ENCODE data around the gene LASP1.
"Not testable (repeated sequence)": the region's sequence is repeated elsewhere in the genome, so short reads cannot be mapped to it uniquely, and the experiment has no call there.

The LASP1 gene

DNA sequence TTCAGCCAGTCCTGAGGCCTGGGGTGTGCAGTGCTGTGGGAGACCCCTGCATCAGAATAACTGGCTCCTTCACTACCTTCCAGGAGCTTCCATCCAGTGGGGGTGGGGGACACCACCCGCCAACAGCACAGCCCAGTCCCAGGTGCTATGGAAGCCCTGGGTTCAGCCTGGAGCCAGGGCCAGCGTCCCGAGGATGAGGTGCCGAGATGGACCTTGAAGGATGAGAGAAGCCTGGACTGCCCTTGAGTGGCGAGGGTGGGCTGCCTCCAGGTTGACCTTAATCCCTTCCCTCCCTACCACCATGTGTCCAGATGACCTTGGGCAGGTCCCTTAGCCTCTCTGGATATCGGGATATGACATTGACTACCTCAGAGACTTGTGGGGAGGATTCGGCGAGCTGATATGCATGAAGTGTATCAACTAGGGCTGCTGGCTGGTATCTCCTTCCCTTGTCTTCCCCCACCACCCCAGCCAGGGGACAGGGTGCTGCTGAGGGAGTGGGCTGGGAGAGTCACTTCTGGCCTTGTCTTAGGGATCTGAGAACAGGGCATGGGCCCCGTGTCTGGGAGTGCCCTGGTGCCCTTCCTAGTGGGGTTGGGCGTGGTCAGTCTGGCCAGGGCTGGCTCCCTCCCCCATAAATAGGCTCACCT is 41.3 kb downstream of the LASP1 start:
- no peak for DNase-seq

GRCh38 chr17:38911731-38912081 is 41.8 kb downstream of the LASP1 start:
- DNase-seq = not testable (repeated sequence)

GRCh38 chr17:38912221-38912813 is 42.5 kb downstream of the LASP1 start:
- DNase-seq = no peak

- no peak for DNase-seq
Observed at GRCh38 chr17:38914741-38915638, 45.1 kb downstream of the LASP1 start.

DNA sequence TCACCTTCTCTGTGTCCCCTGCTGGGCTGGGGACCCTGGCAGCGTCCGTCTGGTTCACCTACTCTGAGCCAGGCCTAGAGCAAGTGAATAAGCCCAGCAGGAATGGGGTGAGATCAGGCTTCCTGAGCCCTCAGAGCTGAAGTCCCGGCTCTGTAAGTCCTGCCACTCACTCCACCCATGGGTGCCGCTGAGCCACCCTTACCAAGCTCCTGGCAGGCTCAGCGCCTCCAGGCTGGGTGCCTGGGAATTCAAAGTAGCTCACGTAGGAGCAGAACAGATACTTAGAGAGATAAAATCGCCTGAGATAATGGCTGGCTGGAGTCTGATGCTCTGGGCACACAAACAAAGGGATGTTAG is 45.8 kb downstream of the LASP1 start:
- no peak for DNase-seq

DNA sequence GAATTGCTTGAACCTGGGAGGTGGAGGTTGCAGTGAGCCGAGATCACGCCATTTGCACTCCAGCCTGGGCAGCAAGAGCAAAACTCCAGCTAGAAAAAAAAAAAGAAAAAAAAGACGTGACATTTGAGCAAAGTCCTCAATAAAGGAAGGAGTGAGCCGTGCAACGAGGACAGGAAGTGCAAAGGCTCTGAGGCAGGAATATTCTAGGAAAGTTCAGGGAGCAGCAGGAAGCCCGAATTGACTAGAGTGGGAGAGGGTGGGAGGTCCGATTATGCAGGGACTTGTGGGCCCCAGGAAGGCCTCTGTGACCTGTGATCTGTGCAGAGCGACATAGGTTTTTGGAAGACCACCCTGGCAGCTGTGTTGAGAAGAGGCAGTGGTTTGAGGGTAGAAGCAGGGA is 46.9 kb downstream of the LASP1 start:
- DNase-seq = no peak

- no peak for DNase-seq
Observed at GRCh38 chr17:38917259-38917658, 47.4 kb downstream of the LASP1 start.

- DNase-seq = no peak
Observed at GRCh38 chr17:38918129-38918913, 48.5 kb downstream of the LASP1 start.

- no peak for DNase-seq
Observed at GRCh38 chr17:38918916-38919315, 49.1 kb downstream of the LASP1 start.

DNA sequence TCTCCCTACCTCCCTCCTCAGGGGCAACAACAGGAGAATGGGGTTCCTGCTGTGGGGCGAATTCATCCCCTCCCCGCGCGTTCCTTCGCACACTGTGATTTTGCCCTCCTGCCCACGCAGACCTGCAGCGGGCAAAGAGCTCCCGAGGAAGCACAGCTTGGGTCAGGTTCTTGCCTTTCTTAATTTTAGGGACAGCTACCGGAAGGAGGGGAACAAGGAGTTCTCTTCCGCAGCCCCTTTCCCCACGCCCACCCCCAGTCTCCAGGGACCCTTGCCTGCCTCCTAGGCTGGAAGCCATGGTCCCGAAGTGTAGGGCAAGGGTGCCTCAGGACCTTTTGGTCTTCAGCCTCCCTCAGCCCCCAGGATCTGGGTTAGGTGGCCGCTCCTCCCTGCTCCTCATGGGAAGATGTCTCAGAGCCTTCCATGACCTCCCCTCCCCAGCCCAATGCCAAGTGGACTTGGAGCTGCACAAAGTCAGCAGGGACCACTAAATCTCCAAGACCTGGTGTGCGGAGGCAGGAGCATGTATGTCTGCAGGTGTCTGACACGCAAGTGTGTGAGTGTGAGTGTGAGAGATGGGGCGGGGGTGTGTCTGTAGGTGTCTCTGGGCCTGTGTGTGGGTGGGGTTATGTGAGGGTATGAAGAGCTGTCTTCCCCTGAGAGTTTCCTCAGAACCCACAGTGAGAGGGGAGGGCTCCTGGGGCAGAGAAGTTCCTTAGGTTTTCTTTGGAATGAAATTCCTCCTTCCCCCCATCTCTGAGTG is 49.6 kb downstream of the LASP1 start:
- no peak for DNase-seq

- DNase-seq = no peak
Observed at GRCh38 chr17:38920374-38921291, 50.8 kb downstream of the LASP1 start.

- no peak for DNase-seq
Observed at GRCh38 chr17:38921756-38922411, 52.0 kb downstream of the LASP1 start.

GRCh38 chr17:38922538-38923297 is 52.9 kb downstream of the LASP1 start:
- DNase-seq = peak; percentile 77

DNA sequence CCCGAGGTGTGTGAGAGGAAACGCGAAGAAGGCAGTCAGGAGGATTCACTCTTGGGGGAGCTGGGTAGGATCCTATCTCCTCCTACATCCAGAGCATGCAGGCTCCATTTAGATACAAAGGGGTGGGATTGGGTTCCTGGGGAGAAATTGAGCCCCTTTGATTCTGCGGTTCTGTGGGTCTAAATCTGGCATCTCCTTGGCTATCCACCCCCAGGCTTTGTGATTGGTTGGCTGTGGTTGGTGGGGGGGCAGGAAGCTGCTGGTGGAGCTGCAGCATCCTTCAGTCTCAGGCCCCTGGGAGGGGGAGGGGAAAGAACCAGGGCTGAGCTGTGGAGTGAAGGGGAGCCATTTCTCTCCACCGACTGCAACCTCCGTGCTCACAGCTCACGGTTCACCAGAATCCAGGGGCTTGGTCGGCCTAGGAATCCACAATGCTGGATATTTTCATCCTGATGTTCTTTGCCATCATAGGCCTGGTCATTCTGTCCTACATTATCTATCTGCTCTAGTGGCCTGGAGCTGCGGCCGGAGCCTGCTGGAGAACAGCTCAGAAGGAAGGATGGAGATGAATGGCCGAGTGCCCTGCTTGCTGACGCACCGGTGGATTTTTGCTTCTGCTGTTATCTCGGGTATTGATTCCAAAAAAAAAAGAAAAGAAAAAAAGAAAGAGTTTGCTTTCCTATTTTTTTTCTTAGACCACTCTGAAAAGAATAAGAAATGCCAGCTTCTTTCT is 55.6 kb downstream of the LASP1 start, which contains the start of gene LASP1NB:
LASP1NB (plus strand) TSS at position 352 of the 733 bp plus-strand sequence.
- peak; percentile 71 for DNase-seq

DNA sequence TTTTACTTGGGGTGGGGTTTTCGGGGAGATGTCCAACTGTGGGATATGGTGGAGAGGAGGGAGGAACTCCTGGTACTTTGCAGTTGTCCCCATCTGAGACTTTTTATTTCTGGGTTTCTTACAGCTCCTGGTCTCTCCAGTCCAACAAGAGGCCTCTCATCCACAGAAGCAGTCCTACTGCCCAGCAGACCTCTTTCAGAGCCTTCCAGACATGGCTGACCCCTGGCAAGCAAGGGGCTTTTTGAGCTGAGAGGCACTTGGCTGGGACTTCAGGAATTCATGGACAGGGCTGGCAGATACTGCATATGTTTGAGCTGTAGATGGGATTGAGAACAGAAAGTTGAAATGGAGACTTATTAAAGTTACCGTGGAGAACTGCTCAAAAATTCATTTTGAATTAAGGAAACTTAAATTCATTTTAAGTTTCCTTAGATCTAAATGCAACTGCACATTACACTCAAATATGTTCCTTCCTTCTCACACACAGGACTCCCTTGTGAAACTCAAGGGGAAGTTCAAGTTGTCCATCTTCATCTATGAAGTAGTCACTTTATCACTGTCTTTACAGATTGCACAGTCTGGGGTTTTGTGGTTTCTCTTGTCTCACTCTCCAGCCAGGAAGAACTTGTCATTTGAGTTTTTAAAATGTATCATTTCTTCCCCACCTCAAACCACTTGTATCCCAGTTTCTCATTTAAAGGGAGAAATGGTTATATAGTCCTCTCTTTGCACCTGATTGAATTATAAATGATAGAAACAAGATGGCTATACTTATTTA is 56.6 kb downstream of the LASP1 start:
- DNase-seq = peak; percentile 54

- not testable (repeated sequence) for DNase-seq
Observed at GRCh38 chr17:38930782-38931181, 60.9 kb downstream of the LASP1 start.

- DNase-seq = not testable (repeated sequence)
Observed at GRCh38 chr17:38933962-38934361, 64.1 kb downstream of the LASP1 start.

GRCh38 chr17:38939987-38940386 is 70.1 kb downstream of the LASP1 start:
- DNase-seq = no peak

Data from fibroblast of skin of abdomen (primary cell).